SW 1271 (cell line): ENCODE data around the gene INTS11.

Experiments
- DNase-seq, 2 experiments: peaks; one replicate each; lab custom pipeline; 2025; lab: John Stamatoyannopoulos, UW

INTS11 gene

GRCh38 chr1:1312450-1313314 lies 11.8 kb downstream of the INTS11 start:
- DNase-seq = no peak

- no peak for DNase-seq
Measured at GRCh38 chr1:1311107-1312104, 13.1 kb downstream of the INTS11 start.

DNA sequence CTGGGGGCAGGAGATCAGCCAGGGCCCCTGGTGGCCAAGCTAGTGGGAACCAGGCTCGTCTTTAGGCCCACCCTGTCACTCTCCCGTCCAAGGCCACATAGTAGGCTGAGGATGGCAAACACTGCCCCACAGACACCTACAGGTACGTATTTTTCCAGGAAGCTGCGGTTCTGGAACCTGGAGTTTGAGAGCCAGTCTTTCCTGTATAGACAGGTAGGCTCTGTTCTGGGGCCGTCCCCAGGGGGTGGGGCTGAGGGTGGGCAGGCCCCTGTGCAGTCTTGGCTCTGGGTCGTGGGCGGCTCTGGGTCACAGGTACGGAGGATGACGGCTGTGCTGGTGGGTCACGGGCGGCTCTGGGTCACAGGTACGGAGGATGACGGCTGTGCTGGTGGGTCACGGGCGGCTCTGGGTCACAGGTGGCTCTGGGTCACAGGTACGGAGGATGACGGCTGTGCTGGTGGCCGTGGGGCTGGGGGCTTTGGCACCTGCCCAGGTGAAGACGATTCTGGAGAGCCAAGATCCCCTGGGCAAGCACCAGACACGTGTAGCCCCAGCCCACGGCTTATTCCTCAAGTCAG lies 13.9 kb downstream of the INTS11 start:
- DNase-seq = no peak

GRCh38 chr1:1310109-1310385 lies 14.4 kb downstream of the INTS11 start:
- DNase-seq = no peak

- DNase-seq = no peak
Measured at GRCh38 chr1:1309251-1310108, 15.0 kb downstream of the INTS11 start.

GRCh38 chr1:1308756-1309250 lies 15.7 kb downstream of the INTS11 start:
- no peak for DNase-seq

DNA sequence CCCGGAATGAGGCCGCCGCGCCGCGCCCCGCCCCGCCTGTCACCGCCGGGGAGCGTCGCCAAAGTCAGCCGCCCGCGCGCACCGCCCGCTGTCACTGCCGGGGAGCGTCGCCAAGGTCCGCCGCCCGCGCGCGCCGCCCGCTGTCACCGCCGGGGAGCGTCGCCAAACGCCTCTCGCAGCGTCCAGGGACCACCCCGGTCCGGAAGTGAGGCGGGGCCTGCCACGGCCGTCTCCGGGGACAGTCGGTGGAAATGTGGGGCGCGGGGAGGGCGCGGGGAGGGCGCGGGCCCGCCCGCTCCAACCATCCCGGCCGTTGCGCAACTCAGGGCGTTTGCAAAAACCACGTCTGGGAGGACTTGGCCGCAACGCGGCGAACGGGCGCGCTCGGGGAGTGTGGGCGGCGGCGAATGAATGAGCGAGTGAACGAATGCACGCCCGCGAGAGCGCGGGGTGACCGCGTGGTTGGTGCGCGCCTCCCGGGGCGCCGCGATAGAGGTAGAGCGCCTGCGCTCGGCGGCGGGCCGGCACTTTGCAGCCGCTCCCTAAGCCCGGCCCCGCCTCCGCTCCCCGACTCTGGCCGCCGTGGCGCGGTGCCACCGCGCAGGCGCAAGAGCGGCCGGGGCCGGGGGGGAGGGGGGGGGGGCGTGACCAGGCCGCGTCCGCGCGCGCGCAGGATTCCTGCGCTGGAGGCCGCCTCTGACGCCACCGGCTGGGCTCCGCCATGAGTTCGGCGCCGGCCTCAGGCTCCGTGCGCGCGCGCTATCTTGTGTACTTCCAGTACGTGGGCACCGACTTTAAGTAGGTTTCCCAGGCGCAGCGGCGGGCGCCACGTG lies 16.3 kb downstream of the INTS11 start, which contains the start of the genes ACAP3 and PUSL1:
Gene ACAP3 (minus strand): TSS at position 8 of the 833 bp plus-strand sequence. CDS start 115 bp downstream, outside the sequence.
Gene PUSL1 (plus strand): TSS at position 675 of the 833 bp plus-strand sequence. CDS start 47 bp downstream, at position 722.
- DNase-seq = peak; percentile 71 to 82

DNA sequence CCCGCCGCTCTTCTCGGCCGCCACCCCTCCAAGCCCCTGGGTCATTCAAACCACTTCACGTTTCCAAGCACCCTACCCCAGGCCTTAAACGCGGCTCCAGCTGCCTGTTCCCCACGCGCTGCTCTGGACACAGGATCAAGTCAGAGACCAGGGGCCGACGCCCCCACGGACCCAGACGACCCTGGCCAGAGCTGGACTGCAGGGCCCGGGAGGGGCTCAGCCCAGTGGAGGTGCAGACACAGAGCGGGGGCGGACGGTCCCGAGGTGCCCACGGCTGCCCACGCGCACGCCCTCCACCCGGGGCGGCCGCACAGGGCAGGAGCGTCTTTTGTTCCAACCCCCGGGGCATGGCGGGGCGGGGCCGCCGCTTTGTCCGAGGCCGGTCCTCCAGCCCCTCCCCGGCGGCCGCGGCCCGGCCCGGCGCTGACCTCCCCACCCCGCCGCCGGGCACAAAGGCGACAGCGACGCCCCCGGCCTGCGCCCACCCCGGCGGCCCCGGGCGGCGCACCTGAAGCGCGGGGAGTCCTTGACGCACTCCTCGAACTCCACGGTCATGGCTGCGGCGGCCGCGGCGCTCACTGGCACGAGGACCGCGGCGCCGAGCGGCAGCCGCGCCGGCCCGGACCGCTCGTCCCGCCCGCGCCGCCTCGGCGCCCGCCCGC lies 17.1 kb downstream of the INTS11 start:
- DNase-seq = no peak

DNA sequence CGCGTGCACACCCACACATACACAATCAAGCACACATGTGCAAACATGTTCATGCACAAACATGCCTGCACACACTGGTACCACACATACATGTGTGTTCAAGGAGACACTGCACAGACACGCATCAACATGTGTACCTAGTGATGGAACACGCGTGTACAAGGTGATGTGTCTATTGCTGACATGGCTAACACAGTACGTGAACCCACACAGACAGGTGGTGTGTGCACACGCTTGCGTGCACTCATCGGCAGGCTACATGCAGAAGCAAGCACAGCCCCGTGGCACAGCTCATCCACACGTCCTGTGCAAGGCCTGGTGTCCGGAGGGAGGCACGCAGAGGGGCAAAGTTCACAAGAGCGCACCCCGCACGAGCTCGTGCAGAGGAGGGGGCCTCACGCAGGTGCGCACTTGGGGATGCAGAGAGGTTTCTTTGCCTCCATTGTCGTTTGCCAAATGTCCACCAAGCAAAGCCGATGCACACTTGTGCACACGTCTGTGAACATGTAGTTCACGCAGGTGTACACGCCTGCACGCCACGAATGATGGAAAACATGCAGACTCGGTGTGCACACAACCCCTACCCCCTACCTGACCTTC lies 17.7 kb downstream of the INTS11 start:
- DNase-seq = no peak

GRCh38 chr1:1306070-1306660 lies 18.3 kb downstream of the INTS11 start:
- DNase-seq = no peak

DNA sequence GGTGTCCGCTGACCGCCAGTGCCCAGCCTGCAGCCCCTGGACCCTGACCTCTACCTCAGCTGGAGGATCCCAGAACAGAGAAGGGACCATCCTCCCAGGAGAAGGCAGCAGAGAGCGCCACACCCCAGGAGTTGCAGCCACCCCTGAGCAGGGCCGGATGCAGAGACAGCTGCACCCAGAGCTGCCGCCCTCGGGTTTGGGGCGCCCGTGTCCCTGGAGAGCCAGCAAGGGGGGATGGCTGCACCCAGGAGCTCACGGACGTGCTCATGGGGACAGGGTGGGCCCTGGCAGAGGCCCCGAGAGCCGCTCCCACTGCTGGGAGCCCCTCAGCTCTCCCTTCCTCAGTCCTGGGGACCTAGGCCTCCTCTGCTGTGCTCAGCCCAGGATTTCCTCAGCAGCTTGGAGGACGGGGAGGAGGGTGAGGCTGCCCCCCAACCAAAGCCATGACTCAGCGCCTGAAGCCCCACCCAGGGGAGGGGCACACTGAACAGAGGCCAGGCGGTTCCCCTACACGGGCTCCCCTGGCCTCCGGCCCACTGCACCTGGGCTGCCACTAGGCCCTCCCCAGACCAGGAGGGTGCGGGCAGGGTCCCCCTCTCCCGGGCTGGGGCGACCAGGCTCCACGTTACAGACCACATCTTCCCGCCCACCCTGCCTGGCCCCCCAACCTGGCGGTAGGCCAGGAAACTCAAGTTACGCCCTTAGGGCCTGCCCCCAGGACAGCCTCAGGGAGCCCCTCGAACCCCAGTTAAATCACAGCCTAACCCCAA lies 19.0 kb downstream of the INTS11 start:
- DNase-seq = no peak

GRCh38 chr1:1304331-1305299 lies 19.8 kb downstream of the INTS11 start:
- DNase-seq = peak in 1 of 2 experiments; percentile 36

DNA sequence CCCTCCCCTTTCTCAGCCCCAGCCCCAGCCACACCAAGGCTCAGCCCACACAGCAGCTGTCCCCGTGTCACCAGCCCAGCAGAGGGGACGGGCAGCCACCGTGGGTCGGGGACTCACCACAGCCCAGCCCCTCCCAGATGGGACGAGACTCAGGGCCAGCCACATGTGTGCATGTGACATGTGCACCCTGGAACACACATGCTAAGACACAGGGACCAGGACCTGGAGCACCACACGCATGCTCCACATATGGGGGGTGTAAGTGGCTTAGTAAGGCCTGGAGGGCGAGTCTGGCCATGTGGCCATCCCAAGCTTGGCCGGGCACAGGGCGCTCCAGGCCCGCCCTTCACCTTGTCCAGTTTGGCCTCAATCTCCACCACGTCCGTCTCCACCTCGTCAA lies 20.7 kb downstream of the INTS11 start:
- DNase-seq = no peak

- no peak for DNase-seq
Measured at GRCh38 chr1:1302951-1303509, 21.4 kb downstream of the INTS11 start.

- DNase-seq = no peak
Measured at GRCh38 chr1:1302006-1302430, 22.4 kb downstream of the INTS11 start.

DNA sequence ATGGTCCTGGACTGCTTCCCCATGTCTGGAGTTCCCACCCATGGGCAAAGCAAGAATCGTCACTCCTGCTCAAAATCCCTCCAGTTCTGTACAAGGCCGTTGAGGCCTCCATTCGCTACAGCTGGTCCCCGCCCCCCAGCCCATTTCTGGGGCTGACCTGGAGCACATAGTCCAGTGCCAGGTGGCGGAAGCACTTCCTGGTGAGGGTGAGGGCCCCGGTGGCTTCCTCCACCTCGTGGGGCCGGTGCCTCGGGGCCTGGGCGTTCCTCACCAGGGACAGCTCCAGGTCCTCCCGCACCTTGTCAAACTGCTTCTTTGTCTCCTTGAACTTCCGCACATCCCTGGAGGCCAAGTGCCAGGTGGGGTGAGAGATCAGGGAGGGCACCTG lies 24.1 kb downstream of the INTS11 start:
- DNase-seq = no peak
